Osteoblast (primary cell): ENCODE measurements around the gene PHOSPHO2. TPM values are rescaled to one million over a fixed set of nuclear protein-coding genes. Genes with fewer than 3 reads are reported as not detected.

Source experiments
- DNase-seq: peaks from one replicate; pipeline ENCODE4 v3.0.0; 2011; ENCODE audit warnings: low spot score, mixed read lengths; ENCODE audit not compliant: insufficient read length; ENCODE audit errors: missing footprints
- H2AFZ ChIP-seq: 2 replicates; pipeline ENCODE4 v1.6.0; 2011; ENCODE audit warnings: mild to moderate bottlenecking, low read length
- H3K27ac ChIP-seq: 2 replicates; pipeline ENCODE4 v1.5.1; 2011; ENCODE audit warnings: mild to moderate bottlenecking, low read depth, low read length, moderate library complexity
- H3K27me3 ChIP-seq: 2 replicates; pipeline ENCODE4 v1.6.0; 2012; ENCODE audit warnings: mild to moderate bottlenecking, control low read depth, inconsistent platforms, low read length, moderate library complexity; ENCODE audit not compliant: insufficient read depth
- H3K36me3 ChIP-seq: 2 replicates; pipeline ENCODE4 v1.5.1; 2011; ENCODE audit warnings: mild to moderate bottlenecking, low read length, control low read depth, moderate library complexity; ENCODE audit not compliant: insufficient read depth
- H3K4me1 ChIP-seq: 2 replicates; pipeline ENCODE4 v1.5.1; 2011; ENCODE audit warnings: mild to moderate bottlenecking, low read length, control low read depth, moderate library complexity; ENCODE audit not compliant: insufficient read depth
- H3K4me2 ChIP-seq: 2 replicates; pipeline ENCODE4 v1.6.0; 2011; ENCODE audit warnings: mild to moderate bottlenecking, low read length; ENCODE audit not compliant: insufficient read depth
- H3K4me3 ChIP-seq: fragments of 200-600 bp; sonication (generic); 3 replicates; pipeline ENCODE4 v1.5.1; 2012; ENCODE audit warnings: mild to moderate bottlenecking, low read length, inconsistent platforms; ENCODE audit not compliant: insufficient read depth
- H3K79me2 ChIP-seq: 2 replicates; pipeline ENCODE4 v1.6.0; 2012; ENCODE audit warnings: mild to moderate bottlenecking, low read length, control low read depth, inconsistent platforms; ENCODE audit not compliant: insufficient read depth
- H3K9me3 ChIP-seq: 2 replicates; pipeline ENCODE4 v1.5.1; 2011; ENCODE audit warnings: low read depth, low read length, control low read depth
- H4K20me1 ChIP-seq: 2 replicates; pipeline ENCODE4 v1.6.0; 2012; ENCODE audit warnings: mild to moderate bottlenecking, low read length, control low read depth; ENCODE audit not compliant: insufficient read depth
- total RNA-seq: library from RNA; depleted of rRNA; stranded (reverse); fragments of >200 nt; gene quantifications from 2 replicates; pipeline ENCODE4 v1.2.3, GENCODE V29; 2012
- TF ChIP-seq, protein P1 (sequence below): IDR thresholded peaks from 2 replicates; pipeline ENCODE4 v1.5.1; 2011; ENCODE audit warnings: mild to moderate bottlenecking, low read depth, low read length, moderate library complexity; ENCODE audit errors: extremely low read depth

Gene PHOSPHO2
- total RNA-seq, 1 donor: 3.6 TPM

GRCh38 chr2:169673106-169673505 is 21.2 kb upstream of the PHOSPHO2 start:
- no peak overlapping the region for H3K4me3 ChIP-seq
- no peaks in the 10 kb centered on the region for H3K4me1 ChIP-seq
- no peak overlapping the region for H3K27ac ChIP-seq
- H2AFZ ChIP-seq: no peak overlapping the region
- H3K9me3 ChIP-seq: no peaks in the 10 kb centered on the region
- no peak for DNase-seq
- H3K4me2 ChIP-seq: no peak overlapping the region
- TF ChIP-seq, protein P1, sequence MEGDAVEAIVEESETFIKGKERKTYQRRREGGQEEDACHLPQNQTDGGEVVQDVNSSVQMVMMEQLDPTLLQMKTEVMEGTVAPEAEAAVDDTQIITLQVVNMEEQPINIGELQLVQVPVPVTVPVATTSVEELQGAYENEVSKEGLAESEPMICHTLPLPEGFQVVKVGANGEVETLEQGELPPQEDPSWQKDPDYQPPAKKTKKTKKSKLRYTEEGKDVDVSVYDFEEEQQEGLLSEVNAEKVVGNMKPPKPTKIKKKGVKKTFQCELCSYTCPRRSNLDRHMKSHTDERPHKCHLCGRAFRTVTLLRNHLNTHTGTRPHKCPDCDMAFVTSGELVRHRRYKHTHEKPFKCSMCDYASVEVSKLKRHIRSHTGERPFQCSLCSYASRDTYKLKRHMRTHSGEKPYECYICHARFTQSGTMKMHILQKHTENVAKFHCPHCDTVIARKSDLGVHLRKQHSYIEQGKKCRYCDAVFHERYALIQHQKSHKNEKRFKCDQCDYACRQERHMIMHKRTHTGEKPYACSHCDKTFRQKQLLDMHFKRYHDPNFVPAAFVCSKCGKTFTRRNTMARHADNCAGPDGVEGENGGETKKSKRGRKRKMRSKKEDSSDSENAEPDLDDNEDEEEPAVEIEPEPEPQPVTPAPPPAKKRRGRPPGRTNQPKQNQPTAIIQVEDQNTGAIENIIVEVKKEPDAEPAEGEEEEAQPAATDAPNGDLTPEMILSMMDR: no peak
- H3K27me3 ChIP-seq: no peaks in the 10 kb centered on the region
- H3K36me3 ChIP-seq: no peaks in the 10 kb centered on the region
- no peaks in the 10 kb centered on the region for H3K79me2 ChIP-seq
- no peaks in the 10 kb centered on the region for H4K20me1 ChIP-seq

GRCh38 chr2:169673921-169674320 is 20.3 kb upstream of the PHOSPHO2 start:
- no peaks in the 10 kb centered on the region for H3K79me2 ChIP-seq
- H3K4me2 ChIP-seq: no peak overlapping the region
- no peaks in the 10 kb centered on the region for H3K4me1 ChIP-seq
- H3K4me3 ChIP-seq: no peak overlapping the region
- no peak for DNase-seq
- TF ChIP-seq, protein P1: no peak
- H3K27me3 ChIP-seq: no peaks in the 10 kb centered on the region
- no peaks in the 10 kb centered on the region for H4K20me1 ChIP-seq
- H3K36me3 ChIP-seq: no peaks in the 10 kb centered on the region
- no peak overlapping the region for H3K27ac ChIP-seq
- no peak overlapping the region for H2AFZ ChIP-seq
- H3K9me3 ChIP-seq: no peaks in the 10 kb centered on the region

GRCh38 chr2:169676357-169676756 is 17.9 kb upstream of the PHOSPHO2 start:
- Histone ChIP-seq H2AFZ (no peak overlapping the region), H4K20me1 (no peaks in the 10 kb centered on the region), H3K27ac (no peak overlapping the region), H3K9me3 (no peaks in the 10 kb centered on the region), H3K36me3 (no peaks in the 10 kb centered on the region), H3K4me3 (no peak overlapping the region), H3K27me3 (no peaks in the 10 kb centered on the region), H3K4me1 (no peaks in the 10 kb centered on the region), H3K4me2 (no peak overlapping the region), H3K79me2 (no peaks in the 10 kb centered on the region)
- DNase-seq: no peak
- TF ChIP-seq, protein P1: no peak

DNA sequence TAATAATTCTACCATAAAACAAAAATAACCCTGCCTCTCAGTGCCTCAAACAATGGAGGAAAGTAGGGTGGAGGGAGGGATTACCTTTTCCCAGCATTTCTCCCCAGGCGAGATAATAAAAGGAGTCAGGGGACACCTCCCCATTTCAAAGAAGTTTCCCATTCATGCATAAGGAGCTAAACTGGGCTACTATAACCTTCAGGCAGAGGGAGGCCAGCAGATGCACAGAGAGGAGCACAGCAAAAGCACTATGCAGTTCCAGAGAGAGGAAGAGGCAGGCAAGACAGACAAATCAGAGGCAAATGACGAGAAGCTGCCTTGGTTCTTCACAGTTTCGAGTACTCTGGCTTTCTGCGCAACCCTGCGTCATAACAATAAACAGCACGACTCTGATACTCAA is 17.4 kb upstream of the PHOSPHO2 start:
- no peaks in the 10 kb centered on the region for H3K9me3 ChIP-seq
- H3K36me3 ChIP-seq: no peaks in the 10 kb centered on the region
- no peaks in the 10 kb centered on the region for H3K4me1 ChIP-seq
- H3K79me2 ChIP-seq: no peaks in the 10 kb centered on the region
- H3K27me3 ChIP-seq: peaks cover 4% of the 10 kb centered on the region
- no peak for DNase-seq
- H3K4me2 ChIP-seq: no peak overlapping the region
- no peak overlapping the region for H3K27ac ChIP-seq
- H3K4me3 ChIP-seq: no peak overlapping the region
- H4K20me1 ChIP-seq: no peaks in the 10 kb centered on the region
- no peak overlapping the region for H2AFZ ChIP-seq
- TF ChIP-seq, protein P1: no peak
